Prostate gland (tissue), 2 donors: ENCODE data around the gene OR12D2. TPM values are rescaled to one million over a fixed set of nuclear protein-coding genes. Genes with fewer than 3 reads are reported as not detected.

Experiments
- DNase-seq: peaks from one replicate; pipeline ENCODE4 v3.0.0-alpha.2; 2019; ENCODE audit warnings: low spot score
- H3K27ac ChIP-seq, 2 donors: fragments of 200-600 bp; sonication (generic); 2 replicates each; pipeline ENCODE4 v1.5.1; 2017 to 2019
- H3K27me3 ChIP-seq: fragments of 200-600 bp; sonication (generic); replicated peaks from 2 replicates; pipeline ENCODE4 v1.5.1; 2019; ENCODE audit not compliant: insufficient read depth
- H3K36me3 ChIP-seq, 2 donors: fragments of 200-600 bp; sonication (generic); 1 replicate in 1 of 2; 2 replicates in 1 of 2; pipeline versions ENCODE4 v1.5.1 to v1.8.1; 2017 to 2019
- H3K4me1 ChIP-seq: fragments of 200-600 bp; sonication (generic); replicated peaks from 2 replicates; pipeline ENCODE4 v1.5.1; 2019
- H3K4me3 ChIP-seq, 2 donors: fragments of 200-600 bp; sonication (generic); 2 replicates each; pipeline ENCODE4 v1.5.1; 2017 to 2019
- H3K9me3 ChIP-seq: fragments of 200-600 bp; sonication (generic); 2 replicates; pipeline ENCODE4 v1.5.1; 2017
- CTCF ChIP-seq, 4 experiments: fragments of 200-600 bp in 2 of 4; fragments of 450-650 bp in 2 of 4; sonication (generic) in 2 of 4; IDR thresholded peaks; 1 replicate in 3 of 4; 2 replicates in 1 of 4; pipeline ENCODE4 v1.5.1; 2016 to 2019; ENCODE audit warnings: antibody characterized with exemption in 4 of 4, mild to moderate bottlenecking in 2 of 4, moderate library complexity in 2 of 4
- POLR2A ChIP-seq: fragments of 450-650 bp; IDR thresholded peaks from one replicate; pipeline ENCODE4 v1.6.1; 2016; ENCODE audit warnings: antibody characterized with exemption, mild to moderate bottlenecking
- POLR2AphosphoS5 ChIP-seq: sonication (generic); formaldehyde crosslinking; IDR thresholded peaks from one replicate; pipeline ENCODE4 v1.6.1; 2017; ENCODE audit warnings: antibody characterized with exemption
- WGBS: methylation state at CpG from one replicate; pipeline ENCODE4 v1.1.5; 2018; 5-methylcytosine and 5-hydroxymethylcytosine counted together
- intact Hi-C: fragments of 100-400 bp; cut with DNase I; formaldehyde crosslinking; loops from one replicate; pipeline ENCODE4 v1.14.2; 2022
- total RNA-seq, 2 donors: library from RNA; depleted of rRNA; stranded (reverse); fragments of >200 nt; gene quantifications; one replicate each; pipeline ENCODE4 v1.1.0, GENCODE V29; 2016

OR12D2 gene
- total RNA-seq, 2 donors from 2014 or later, result not detected

- no peak within 1 kb of the TSS for H3K27ac ChIP-seq
- H3K4me1 ChIP-seq, result no peaks in the 10 kb centered on the region
- no peaks in the 10 kb centered on the region for H3K9me3 ChIP-seq
- H3K36me3 ChIP-seq, result no peaks in the 10 kb centered on the region
- intact Hi-C loops, result no loop called here
- DNase-seq, result no peak
- TF ChIP-seq POLR2A (no peak), CTCF (IDR thresholded peaks at IDR 0.05) (no peak), POLR2AphosphoS5 (no peak)
- H3K27me3 ChIP-seq, result no peaks in the 10 kb centered on the region
- no peak within 1 kb of the TSS for H3K4me3 ChIP-seq
Observed at GRCh38 chr6:29414588-29414987, 19.2 kb downstream of the OR12D2 start, which contains the start of gene OR12D1. TSS of gene OR12D1 (plus strand) at chr6:29414928.

- intact Hi-C loops, result no loop called here
- no peaks in the 10 kb centered on the region for H3K9me3 ChIP-seq
- no peaks in the 10 kb centered on the region for H3K27me3 ChIP-seq
- no peaks in the 10 kb centered on the region for H3K36me3 ChIP-seq
- WGBS, result 42% methylated on average over 3 of the region's 3 CpGs
- H3K4me3 ChIP-seq, result no peak overlapping the region
- TF ChIP-seq POLR2AphosphoS5 (no peak), CTCF (IDR thresholded peaks at IDR 0.05) (no peak), POLR2A (no peak)
- no peak overlapping the region for H3K27ac ChIP-seq
- no peaks in the 10 kb centered on the region for H3K4me1 ChIP-seq
- DNase-seq, result no peak
Observed at GRCh38 chr6:29419516-29419915, 24.1 kb downstream of the OR12D2 start.

GRCh38 chr6:29424168-29424567 is 28.7 kb downstream of the OR12D2 start:
- no peaks in the 10 kb centered on the region for H3K27me3 ChIP-seq

GRCh38 chr6:29424575-29424974 is 29.1 kb downstream of the OR12D2 start:
- H3K4me1 ChIP-seq, result no peaks in the 10 kb centered on the region
- H3K27me3 ChIP-seq, result no peaks in the 10 kb centered on the region
- intact Hi-C loops, result no loop called here
- H3K36me3 ChIP-seq, result no peaks in the 10 kb centered on the region
- no peaks in the 10 kb centered on the region for H3K9me3 ChIP-seq
- H3K27ac ChIP-seq, result no peak overlapping the region
- 58% methylated on average over 2 of the region's 2 CpGs for WGBS
- TF ChIP-seq POLR2AphosphoS5 (no peak), POLR2A (no peak), CTCF (IDR thresholded peaks at IDR 0.05) (no peak)
- no peak for DNase-seq
- H3K4me3 ChIP-seq, result no peak overlapping the region

More at GRCh38 chr6:29424168-29424567, 28.7 kb downstream of the OR12D2 start:
- 84% methylated on average over 2 of the region's 2 CpGs for WGBS
- Histone ChIP-seq H3K9me3 (no peaks in the 10 kb centered on the region), H3K4me1 (no peaks in the 10 kb centered on the region), H3K4me3 (no peak overlapping the region), H3K36me3 (no peaks in the 10 kb centered on the region), H3K27ac (no peak overlapping the region)
- TF ChIP-seq CTCF (IDR thresholded peaks at IDR 0.05) (no peak), POLR2A (no peak), POLR2AphosphoS5 (no peak)
- DNase-seq, result no peak
- intact Hi-C loops, result no loop called here

GRCh38 chr6:29425075-29425474 is 29.6 kb downstream of the OR12D2 start:
- H3K27me3 ChIP-seq, result no peaks in the 10 kb centered on the region
- intact Hi-C loops, result no loop called here
- H3K27ac ChIP-seq, result no peak overlapping the region
- H3K9me3 ChIP-seq, result no peaks in the 10 kb centered on the region
- H3K4me3 ChIP-seq, result no peak overlapping the region
- H3K36me3 ChIP-seq, result no peaks in the 10 kb centered on the region
- 40% methylated on average over 1 of the region's 1 CpG for WGBS
- TF ChIP-seq CTCF (IDR thresholded peaks at IDR 0.05) (no peak), POLR2AphosphoS5 (no peak), POLR2A (no peak)
- DNase-seq, result no peak
- H3K4me1 ChIP-seq, result no peaks in the 10 kb centered on the region
